HG03159 (cell line): Measurements from ENCODE around the gene CPO.

Experiments used
- ATAC-seq: cut with Tn5 transposase; IDR thresholded peaks from one replicate; pipeline ENCODE4 v1.9.1; 2021; ENCODE audit warnings: mild to moderate bottlenecking, moderate library complexity; ENCODE audit not compliant: unreplicated experiment

CPO gene

DNA sequence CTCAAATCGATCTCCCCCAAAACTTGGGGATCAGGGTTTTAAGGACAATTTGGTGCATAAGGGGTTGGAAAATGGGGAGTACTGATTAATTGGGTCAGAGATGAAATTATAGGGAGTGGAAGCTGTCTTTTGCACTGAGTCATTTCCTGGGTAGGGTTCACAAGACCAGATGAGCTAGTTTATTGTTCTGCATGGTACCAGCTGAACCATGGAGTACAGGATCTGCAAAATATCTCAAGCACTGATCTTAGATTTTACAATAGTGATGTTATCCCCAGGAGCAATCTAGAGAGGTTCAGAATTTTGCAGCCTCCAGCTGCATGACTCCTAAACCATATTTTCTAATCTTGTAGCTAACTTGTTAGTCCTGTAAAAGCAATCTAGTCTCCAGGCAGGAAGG, 73.1 kb downstream of the CPO start:
- no peak for ATAC-seq

- no peak for ATAC-seq
These were observed 75.1 kb downstream of the CPO start for GRCh38 chr2:207014424-207014823.

GRCh38 chr2:207015901-207016300, 76.6 kb downstream of the CPO start:
- ATAC-seq = no peak
